Fibroblast of mammary gland (primary cell): ENCODE measurements around the gene YLPM1.

Source experiments
- DNase-seq: peaks from one replicate; pipeline ENCODE4 v3.0.0-alpha.2; 2010; ENCODE audit warnings: low read depth
- H3K4me3 ChIP-seq: 2 replicates; pipeline ENCODE4 v1.5.1; 2011; ENCODE audit warnings: low read depth, mild to moderate bottlenecking, low read length, moderate library complexity; ENCODE audit not compliant: control insufficient read depth
- CTCF ChIP-seq: conservative IDR thresholded peaks from 2 replicates; pipeline ENCODE4 v1.5.1; 2011; ENCODE audit warnings: low read depth, low read length, inconsistent platforms; ENCODE audit not compliant: control insufficient read depth, insufficient read depth

Gene YLPM1

GRCh38 chr14:74875941-74876913, 113.1 kb downstream of the YLPM1 start, which contains the start of gene PROX2:
TSS of gene PROX2 (minus strand) at chr14:74876145. CDS start at chr14:74863834, 12,311 bp downstream.
- TF ChIP-seq CTCF = no peak
- no peak within 1 kb of the TSS for H3K4me3 ChIP-seq
- DNase-seq = peak; percentile 59

- no peak for DNase-seq
- H3K4me3 ChIP-seq = no peak overlapping the region
- no peak for TF ChIP-seq CTCF
These were observed 116.5 kb downstream of the YLPM1 start for GRCh38 chr14:74879427-74880182.

- no peak for TF ChIP-seq CTCF
- H3K4me3 ChIP-seq = peak within 1 kb of the TSS; percentile 89
- DNase-seq = peak; percentile 80
These were observed 118.5 kb downstream of the YLPM1 start, which contains the start of gene DLST for GRCh38 chr14:74881431-74882102. TSS of gene DLST (plus strand) at chr14:74881916. CDS start at chr14:74881954, 38 bp downstream.

GRCh38 chr14:74882103-74882920, 119.2 kb downstream of the YLPM1 start:
- peak; percentile 70 for DNase-seq
- no peak for TF ChIP-seq CTCF
- H3K4me3 ChIP-seq = peak overlapping the region; percentile 89
